Aorta (tissue), 5 donors: ENCODE data around the gene CFAP46. TPM values are rescaled to one million over a fixed set of nuclear protein-coding genes. Genes with fewer than 3 reads are reported as not detected.
A peak's percentile ranks its signal among the peaks of the same experiment; 100 is the strongest.
"Not testable (repeated sequence)": the region's sequence is repeated elsewhere in the genome, so short reads cannot be mapped to it uniquely, and the experiment has no call there.

Experiments
- ATAC-seq: fragments of 200-7000 bp; cut with Tn5 transposase; one replicate; pipeline ENCODE4 v1.9.1; 2022; ENCODE audit warnings: moderate library complexity; ENCODE audit not compliant: low FRiP score
- DNase-seq, 2 donors: peaks; one replicate each; pipeline ENCODE4 v3.0.0-alpha.2; 2020
- H3K27ac ChIP-seq, 2 donors: one replicate each; pipeline ENCODE4 v1.5.1; 2013; ENCODE audit warnings: low read length in 2 of 2, mild to moderate bottlenecking in 2 of 2, moderate library complexity in 2 of 2, control low read depth in 1 of 2, inconsistent platforms in 1 of 2, low read depth in 1 of 2
- H3K27me3 ChIP-seq, 2 donors: one replicate each; pipeline ENCODE4 v1.6.1; 2013; ENCODE audit warnings: control low read depth in 1 of 2, low read length in 1 of 2, mild to moderate bottlenecking in 1 of 2, moderate library complexity in 1 of 2; ENCODE audit not compliant: insufficient read depth in 2 of 2, control insufficient read depth in 1 of 2
- H3K36me3 ChIP-seq, 2 donors: one replicate each; pipeline ENCODE4 v1.6.1; 2013; ENCODE audit warnings: control low read depth in 1 of 2, low read length in 1 of 2, mild to moderate bottlenecking in 1 of 2; ENCODE audit not compliant: insufficient read depth in 2 of 2, control insufficient read depth in 1 of 2
- H3K4me1 ChIP-seq, 2 donors: one replicate each; pipeline ENCODE4 v1.6.1; 2013; ENCODE audit warnings: low read length in 2 of 2, control low read depth in 1 of 2, mild to moderate bottlenecking in 1 of 2, moderate library complexity in 1 of 2; ENCODE audit not compliant: insufficient read depth in 2 of 2, control insufficient read depth in 1 of 2
- H3K4me3 ChIP-seq, 2 donors: one replicate each; pipeline ENCODE4 v1.5.1; 2013; ENCODE audit warnings: low read length in 2 of 2, control low read depth in 1 of 2, mild to moderate bottlenecking in 1 of 2
- H3K9me3 ChIP-seq: one replicate; pipeline ENCODE4 v1.6.1; 2013; ENCODE audit warnings: mild to moderate bottlenecking, low read length; ENCODE audit not compliant: control insufficient read depth
- WGBS, 2 donors: extraction: QIAGEN DNeasy Blood & Tissue Kit; methylation state at CpG; one replicate each; pipeline ENCODE4 v1.1.7; 2013; 5-methylcytosine and 5-hydroxymethylcytosine counted together
- intact Hi-C, 2 donors: fragments of 100-400 bp; cut with DNase I; formaldehyde crosslinking; loops; one replicate each; pipeline versions ENCODE4 v1.14.2 to v1.15.0; 2022
- polyA plus RNA-seq, 2 donors: library from polyadenylated mRNA; stranded (reverse); fragments of 200-250 nt; gene quantifications; one replicate each; pipeline ENCODE4 v1.2.3, GENCODE V29; 2013
- total RNA-seq, 2 donors: library from RNA; stranded (reverse); fragmentation: NEBNext Ultra II Directional; extraction: Animal tissue kit (Norgen Biotek cat#: 25700); gene quantifications; one replicate each; pipeline ENCODE4 v1.2.1, GENCODE V29; 2021
- donor health status: healthy with polysubstance abuse.
- donor health status: Bipolar disorder and iron deficiency.
- donor health status: DM: no; HTN: no; CAD: no.
- donor health status: DM: no; HTN: no; CAD: no.
- donor health status: DM: yes; HTN: yes; CAD: no.

CFAP46 gene
- total and polyA plus RNA-seq, 4 donors: 0.42 TPM; not detected in 3

DNA sequence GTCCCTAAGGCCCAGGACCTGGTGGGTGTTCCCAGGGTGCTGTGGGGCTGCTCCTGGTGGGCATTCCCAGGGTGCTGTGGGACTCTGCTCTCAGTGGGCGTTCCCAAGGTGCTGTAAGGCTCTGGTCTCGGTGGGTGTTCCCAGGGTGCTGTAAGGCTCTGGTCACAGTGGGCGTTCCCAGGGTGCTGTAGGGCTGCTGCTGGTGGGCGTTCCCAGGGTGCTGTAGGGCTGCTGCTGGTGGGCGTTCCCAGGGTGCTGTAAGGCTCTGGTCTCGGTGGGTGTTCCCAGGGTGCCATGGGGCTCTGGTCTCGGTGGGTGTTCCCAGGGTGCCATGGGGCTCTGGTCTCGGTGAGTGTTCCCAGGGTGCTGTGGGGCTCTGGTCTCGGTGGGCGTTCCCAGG is 99.1 kb downstream of the CFAP46 start:
- peak; percentile 15 to 54 for DNase-seq
- ATAC-seq, H3K27ac ChIP-seq, H3K4me1 ChIP-seq, H3K27me3 ChIP-seq, intact Hi-C loops, H3K36me3 ChIP-seq, H3K4me3 ChIP-seq: not testable (repeated sequence)
- WGBS, 2 donors: 91 to 94% methylated on average over 10 of the region's 10 CpGs
- H3K9me3 ChIP-seq: peaks cover 11% of the 10 kb centered on the region

DNA sequence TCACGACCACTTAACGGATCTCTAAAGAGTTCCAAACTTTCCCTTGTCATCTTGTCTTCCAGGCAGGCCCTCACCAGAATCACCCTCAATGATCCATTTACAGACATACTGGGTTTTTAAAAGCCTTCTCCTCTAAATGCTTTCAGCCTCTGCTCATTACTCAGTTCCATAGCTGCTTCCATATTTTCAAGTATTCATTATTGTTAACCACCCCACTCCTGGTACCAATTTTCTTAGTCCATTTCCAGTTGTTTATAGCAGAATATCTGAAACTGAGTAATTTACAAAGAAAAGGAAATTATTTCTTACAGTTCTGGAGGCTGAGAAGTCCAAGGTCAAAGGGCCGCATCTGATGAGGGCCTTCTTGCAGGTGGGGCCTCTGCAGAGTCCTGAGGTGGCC is 100.0 kb downstream of the CFAP46 start:
- ATAC-seq: no peak
- Histone ChIP-seq H3K36me3 (no peaks in the 10 kb centered on the region), H3K4me1 (no peaks in the 10 kb centered on the region), H3K4me3 (no peak overlapping the region), H3K9me3 (peaks cover 11% of the 10 kb centered on the region), H3K27ac (no peak overlapping the region), H3K27me3 (no peaks in the 10 kb centered on the region)
- 95 to 96% methylated on average over 3 of the region's 3 CpGs for WGBS, 2 donors
- peak in 1 of 2 donors; percentile 25 for DNase-seq
- intact Hi-C loops: no loop called here

GRCh38 chr10:132841615-132841975 is 100.8 kb downstream of the CFAP46 start:
- DNase-seq: peak in 1 of 2 donors; percentile 55
- H3K4me1 ChIP-seq: no peaks in the 10 kb centered on the region
- ATAC-seq: no peak
- no peak overlapping the region for H3K4me3 ChIP-seq
- H3K27ac ChIP-seq: no peak overlapping the region
- WGBS, 2 donors: 57 to 87% methylated on average over 3 of the region's 3 CpGs
- H3K36me3 ChIP-seq: no peaks in the 10 kb centered on the region
- intact Hi-C loops: no loop called here
- peaks cover 11% of the 10 kb centered on the region for H3K9me3 ChIP-seq
- H3K27me3 ChIP-seq: no peaks in the 10 kb centered on the region

GRCh38 chr10:132840698-132841614 is 101.4 kb downstream of the CFAP46 start:
- Histone ChIP-seq H3K4me3 (no peak overlapping the region), H3K27ac (no peak overlapping the region), H3K27me3 (no peaks in the 10 kb centered on the region), H3K4me1 (no peaks in the 10 kb centered on the region), H3K9me3 (peaks cover 11% of the 10 kb centered on the region), H3K36me3 (no peaks in the 10 kb centered on the region)
- intact Hi-C loops: no loop called here
- 72 to 76% methylated on average over 24 of the region's 24 CpGs for WGBS, 2 donors
- ATAC-seq (no peak), DNase-seq (peak; percentile 9 to 47)

DNA sequence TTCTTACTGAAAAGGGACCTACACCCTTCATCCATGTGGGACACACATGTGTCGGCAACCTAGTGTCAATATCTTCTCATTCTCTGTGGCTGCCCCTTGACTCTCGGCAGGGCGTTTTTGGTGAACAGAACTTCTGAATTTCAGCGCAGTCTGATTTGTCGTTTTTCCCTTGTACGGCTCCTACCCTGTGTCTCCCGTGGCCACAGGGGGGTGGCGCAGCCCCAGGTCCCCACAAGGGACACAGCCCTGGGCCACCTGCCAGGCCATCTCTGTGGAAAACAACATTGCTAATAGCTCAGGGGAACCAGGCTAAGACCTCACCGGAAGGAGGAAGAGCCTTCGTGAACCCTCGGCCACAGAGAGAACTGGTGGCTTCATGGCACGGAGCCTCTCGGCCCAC is 103.3 kb downstream of the CFAP46 start:
- no peaks in the 10 kb centered on the region for H3K4me1 ChIP-seq
- peaks cover 0 to 2% of the 10 kb centered on the region in 2 donors for H3K27me3 ChIP-seq
- no peak overlapping the region for H3K27ac ChIP-seq
- DNase-seq (no peak), ATAC-seq (no peak)
- peaks cover 11% of the 10 kb centered on the region for H3K9me3 ChIP-seq
- 80% methylated on average over 13 of the region's 13 CpGs for WGBS, 2 donors
- H3K4me3 ChIP-seq: no peak overlapping the region
- intact Hi-C loops: loop anchor here in 1 of 2 donors (5.0 kb wide), 1 partner anchor 288 kb away; no protein-coding TSS in a partner anchor
- no peaks in the 10 kb centered on the region for H3K36me3 ChIP-seq

DNA sequence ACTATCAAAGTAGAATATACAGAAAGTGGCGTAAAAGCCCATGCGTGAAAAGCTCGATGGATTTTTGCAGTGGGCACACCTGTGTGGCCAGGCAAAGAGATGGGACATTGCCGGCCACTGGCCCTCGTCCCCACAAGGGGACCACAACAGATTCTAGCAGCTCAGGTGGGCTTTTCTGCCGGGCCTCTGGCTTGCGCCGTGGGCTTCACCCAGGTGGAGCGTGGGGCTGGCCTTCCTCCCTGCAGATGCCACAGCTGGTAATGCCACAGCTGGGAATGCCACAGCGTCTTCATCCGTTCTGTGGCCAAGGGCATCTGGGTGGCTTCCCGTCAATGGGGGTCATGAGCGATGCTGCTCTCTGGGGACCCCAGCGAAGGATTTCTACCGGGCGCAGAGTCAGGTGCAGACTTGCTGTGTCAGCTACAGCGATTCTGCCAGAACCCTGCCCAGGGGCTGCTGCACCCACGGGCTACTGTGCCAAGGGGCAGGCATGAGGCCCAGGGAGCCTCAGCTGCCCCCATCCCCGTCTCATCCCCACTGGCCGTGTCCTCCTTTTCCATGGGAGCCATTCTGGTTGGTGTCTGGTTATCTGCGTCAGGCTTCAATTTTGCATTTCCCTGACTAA is 103.9 kb downstream of the CFAP46 start:
- no peak for ATAC-seq
- H3K27ac ChIP-seq: no peak overlapping the region
- WGBS, 2 donors: 85% methylated on average over 21 of the region's 21 CpGs
- DNase-seq: peak; percentile 34 to 65
- peaks cover 11% of the 10 kb centered on the region for H3K9me3 ChIP-seq
- no peaks in the 10 kb centered on the region for H3K4me1 ChIP-seq
- peaks cover 0 to 2% of the 10 kb centered on the region in 2 donors for H3K27me3 ChIP-seq
- H3K36me3 ChIP-seq: no peaks in the 10 kb centered on the region
- intact Hi-C loops: loop anchor here in 1 of 2 donors (5.0 kb wide), 1 partner anchor 289 kb away; no protein-coding TSS in a partner anchor
- H3K4me3 ChIP-seq: no peak overlapping the region

- DNase-seq: peak; percentile 45 to 67
- peaks cover 0 to 2% of the 10 kb centered on the region in 2 donors for H3K27me3 ChIP-seq
These were observed 104.5 kb downstream of the CFAP46 start for GRCh38 chr10:132837905-132838304.

GRCh38 chr10:132836832-132837540 is 105.4 kb downstream of the CFAP46 start:
- ATAC-seq: no peak
- Histone ChIP-seq H3K36me3 (no peaks in the 10 kb centered on the region), H3K4me1 (no peaks in the 10 kb centered on the region), H3K9me3 (peaks cover 8% of the 10 kb centered on the region), H3K27me3 (peaks cover 0 to 2% of the 10 kb centered on the region in 2 donors), H3K4me3 (no peak overlapping the region), H3K27ac (no peak overlapping the region)
- DNase-seq: peak; percentile 38 to 78
- WGBS, 2 donors: 42 to 44% methylated on average over 34 of the region's 34 CpGs
- intact Hi-C loops: loop anchor here in 1 of 2 donors (5.0 kb wide), 1 partner anchor 290 kb away; no protein-coding TSS in a partner anchor

More at GRCh38 chr10:132837905-132838304, 104.5 kb downstream of the CFAP46 start:
- Histone ChIP-seq H3K27ac (no peak overlapping the region), H3K4me3 (no peak overlapping the region), H3K4me1 (no peaks in the 10 kb centered on the region), H3K9me3 (peaks cover 9% of the 10 kb centered on the region), H3K36me3 (no peaks in the 10 kb centered on the region)
- WGBS, 2 donors: 76 to 77% methylated on average over 20 to 21 of the region's 21 CpGs
- no peak for ATAC-seq
- intact Hi-C loops: loop anchor here in 1 of 2 donors (5.0 kb wide), 1 partner anchor 289 kb away; no protein-coding TSS in a partner anchor
